NCI-H2196 (cell line): Measurements from ENCODE around the gene KCNAB1.

Source experiments
- DNase-seq: peaks from one replicate; lab custom pipeline; 2025; ENCODE audit not compliant: unreplicated experiment; lab: John Stamatoyannopoulos, UW

Gene KCNAB1

GRCh38 chr3:156311431-156311830 is 191.1 kb downstream of the KCNAB1 start:
- no peak for DNase-seq

GRCh38 chr3:156311930-156312329 is 191.6 kb downstream of the KCNAB1 start:
- no peak for DNase-seq

- DNase-seq = no peak
These were observed 195.7 kb downstream of the KCNAB1 start for GRCh38 chr3:156316076-156316475.

- no peak for DNase-seq
These were observed 197.2 kb downstream of the KCNAB1 start for GRCh38 chr3:156317462-156318074.

GRCh38 chr3:156321945-156322344 is 201.6 kb downstream of the KCNAB1 start:
- DNase-seq = no peak

- DNase-seq = no peak
These were observed 203.1 kb downstream of the KCNAB1 start for GRCh38 chr3:156323466-156323865.

GRCh38 chr3:156330415-156330814 is 210.0 kb downstream of the KCNAB1 start:
- DNase-seq = no peak

- no peak for DNase-seq
These were observed 211.9 kb downstream of the KCNAB1 start for GRCh38 chr3:156332304-156332703.

GRCh38 chr3:156334841-156335545 is 214.6 kb downstream of the KCNAB1 start:
- no peak for DNase-seq

- no peak for DNase-seq
These were observed 219.1 kb downstream of the KCNAB1 start for GRCh38 chr3:156339491-156339890.

- DNase-seq = no peak
These were observed 221.0 kb downstream of the KCNAB1 start for GRCh38 chr3:156341332-156341731.

GRCh38 chr3:156341831-156342416 is 221.5 kb downstream of the KCNAB1 start:
- DNase-seq = no peak

GRCh38 chr3:156344215-156344614 is 223.8 kb downstream of the KCNAB1 start:
- no peak for DNase-seq

GRCh38 chr3:156349111-156349510 is 228.7 kb downstream of the KCNAB1 start:
- DNase-seq = no peak

GRCh38 chr3:156349978-156350377 is 229.6 kb downstream of the KCNAB1 start:
- DNase-seq = no peak

- DNase-seq = no peak
These were observed 230.4 kb downstream of the KCNAB1 start for GRCh38 chr3:156350781-156351180.

GRCh38 chr3:156351783-156352182 is 231.4 kb downstream of the KCNAB1 start:
- no peak for DNase-seq

- no peak for DNase-seq
These were observed 232.3 kb downstream of the KCNAB1 start for GRCh38 chr3:156352728-156353127.

GRCh38 chr3:156353563-156353962 is 233.2 kb downstream of the KCNAB1 start:
- no peak for DNase-seq

- no peak for DNase-seq
These were observed 236.4 kb downstream of the KCNAB1 start for GRCh38 chr3:156356537-156357363.

GRCh38 chr3:156358232-156358631 is 237.9 kb downstream of the KCNAB1 start:
- DNase-seq = no peak

- DNase-seq = no peak
These were observed 239.0 kb downstream of the KCNAB1 start for GRCh38 chr3:156359368-156359767.
